ENCODE results near the gene HJV. TPM values are rescaled to one million over a fixed set of nuclear protein-coding genes. Genes with fewer than 3 reads are reported as not detected.
"Not testable (repeated sequence)": the region's sequence is repeated elsewhere in the genome, so short reads cannot be mapped to it uniquely, and the experiment has no call there.

Gene HJV
- total RNA-seq, result 1 to 10 TPM in 1 of 2 donors, not detected in 1; 1.2 TPM

GRCh38 chr1:146021622-146022402, at the start of gene HJV:
TSS of gene HJV (minus strand) at chr1:146021735. CDS start at chr1:146020231, 1,504 bp downstream.
- Histone ChIP-seq H3K4me3 (no peak within 1 kb of the TSS), H3K9me3 (no peaks in the 10 kb centered on the region), H3K27ac (no peak within 1 kb of the TSS), H3K4me1 (replicated peaks) (no peaks in the 10 kb centered on the region), H3K36me3 (no peaks in the 10 kb centered on the region), H3K27me3 (replicated peaks; ENCODE audit: insufficient read depth) (no peaks in the 10 kb centered on the region)
- intact Hi-C loops (cut with DNase I), result loop anchor here (5.0 kb wide), 1 partner anchor 110 kb away; the partner anchor contains the start of gene ITGA10
- 69% methylated on average over 5 of the region's 5 CpGs for WGBS
- TF ChIP-seq CTCF (IDR thresholded peaks at IDR 0.05) (no peak), POLR2AphosphoS5 (IDR thresholded peaks at IDR 0.05) (no peak), POLR2A (IDR thresholded peaks at IDR 0.05) (no peak)
- no peak for DNase-seq (ENCODE audit: low spot score)

- DNase-seq (ENCODE audit: low spot score), result peak; percentile 43
- H3K4me3 ChIP-seq; intact Hi-C loops (cut with DNase I); H3K4me1 ChIP-seq (replicated peaks); H3K36me3 ChIP-seq; H3K27me3 ChIP-seq (replicated peaks; ENCODE audit: insufficient read depth); H3K9me3 ChIP-seq; H3K27ac ChIP-seq: not testable (repeated sequence)
- 41% methylated on average over 3 of the region's 5 CpGs for WGBS
- TF ChIP-seq POLR2AphosphoS5 (IDR thresholded peaks at IDR 0.05), result peak; percentile 69
Observed at GRCh38 chr1:146059148-146059547, 37.6 kb upstream of the HJV start.

- intact Hi-C loops (cut with DNase I); H3K4me1 ChIP-seq (replicated peaks); H3K9me3 ChIP-seq; H3K27me3 ChIP-seq (replicated peaks; ENCODE audit: insufficient read depth); H3K36me3 ChIP-seq: not testable (repeated sequence)
- TF ChIP-seq CTCF (IDR thresholded peaks at IDR 0.05), result peak in 1 of 4 experiments; percentile 6
- TF ChIP-seq POLR2AphosphoS5 (IDR thresholded peaks at IDR 0.05), result peak; percentile 63
- TF ChIP-seq POLR2A (IDR thresholded peaks at IDR 0.05), result peak; percentile 65
- Histone ChIP-seq H3K27ac (peak overlapping the region; percentile 86 to 88), H3K4me3 (peak overlapping the region; percentile 23 to 41)
- peak; percentile 82 for DNase-seq (ENCODE audit: low spot score)
- WGBS, result 3% methylated on average over 47 of the region's 47 CpGs
Observed at GRCh38 chr1:146051852-146052676, 30.5 kb upstream of the HJV start.

- DNase-seq (ENCODE audit: low spot score), result no peak
- no peak for TF ChIP-seq POLR2AphosphoS5 (IDR thresholded peaks at IDR 0.05)
- TF ChIP-seq CTCF (IDR thresholded peaks at IDR 0.05), result no peak
- no peak for TF ChIP-seq POLR2A (IDR thresholded peaks at IDR 0.05)
- Histone ChIP-seq H3K36me3 (no peaks in the 10 kb centered on the region), H3K9me3 (no peaks in the 10 kb centered on the region), H3K4me1 (replicated peaks) (no peaks in the 10 kb centered on the region), H3K27ac (peak overlapping the region; percentile 86 to 88), H3K4me3 (peak overlapping the region; percentile 23 to 41), H3K27me3 (replicated peaks; ENCODE audit: insufficient read depth) (no peaks in the 10 kb centered on the region)
- WGBS, result 55% methylated on average over 15 of the region's 15 CpGs
- intact Hi-C loops (cut with DNase I), result no loop called here
Observed at GRCh38 chr1:146051452-146051851, 29.9 kb upstream of the HJV start.

GRCh38 chr1:146050652-146050963, 29.1 kb upstream of the HJV start:
- H3K4me3 ChIP-seq; H3K27me3 ChIP-seq (replicated peaks; ENCODE audit: insufficient read depth); DNase-seq (ENCODE audit: low spot score); H3K9me3 ChIP-seq; H3K4me1 ChIP-seq (replicated peaks); H3K27ac ChIP-seq; intact Hi-C loops (cut with DNase I); H3K36me3 ChIP-seq: not testable (repeated sequence)
- WGBS, result 76% methylated on average over 3 of the region's 3 CpGs

GRCh38 chr1:146049866-146050651, 28.5 kb upstream of the HJV start:
- H3K36me3 ChIP-seq; DNase-seq (ENCODE audit: low spot score); intact Hi-C loops (cut with DNase I); H3K27me3 ChIP-seq (replicated peaks; ENCODE audit: insufficient read depth); H3K4me1 ChIP-seq (replicated peaks); H3K9me3 ChIP-seq; H3K4me3 ChIP-seq; H3K27ac ChIP-seq: not testable (repeated sequence)
- WGBS, result 91% methylated on average over 12 of the region's 12 CpGs
